ENCODE data around the gene GPR27.

GPR27 gene

GRCh38 chr3:71753701-71754609, at the start of gene GPR27:
GPR27 (plus strand) TSS chr3:71753855; CDS start chr3:71754050, 195 bp downstream.
- DNase-seq (ENCODE audit: low spot score): peak; percentile 85

DNA sequence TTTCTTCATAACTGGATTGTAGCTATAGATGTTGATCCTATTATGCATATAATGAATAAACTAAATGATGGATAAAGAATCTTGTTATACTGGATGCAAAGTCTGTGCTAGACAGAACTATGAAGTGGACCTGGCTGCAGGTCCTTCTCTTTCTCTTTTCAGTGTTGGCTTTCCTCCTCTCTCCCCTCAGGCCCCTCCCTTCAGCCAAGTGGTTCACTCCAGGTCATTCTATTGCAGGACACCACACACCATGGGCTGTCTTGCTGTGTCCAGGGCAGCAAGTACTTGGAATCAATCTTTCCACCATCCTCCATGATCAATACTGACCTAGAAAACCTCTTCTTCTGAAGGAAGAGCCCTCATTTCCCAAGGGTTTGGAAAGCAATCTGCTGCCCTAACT, 48.7 kb upstream of the GPR27 start:
- no peak for DNase-seq (ENCODE audit: low spot score)

- DNase-seq (ENCODE audit: low spot score): no peak
These were observed 48.0 kb upstream of the GPR27 start for GRCh38 chr3:71705681-71706080.

DNA sequence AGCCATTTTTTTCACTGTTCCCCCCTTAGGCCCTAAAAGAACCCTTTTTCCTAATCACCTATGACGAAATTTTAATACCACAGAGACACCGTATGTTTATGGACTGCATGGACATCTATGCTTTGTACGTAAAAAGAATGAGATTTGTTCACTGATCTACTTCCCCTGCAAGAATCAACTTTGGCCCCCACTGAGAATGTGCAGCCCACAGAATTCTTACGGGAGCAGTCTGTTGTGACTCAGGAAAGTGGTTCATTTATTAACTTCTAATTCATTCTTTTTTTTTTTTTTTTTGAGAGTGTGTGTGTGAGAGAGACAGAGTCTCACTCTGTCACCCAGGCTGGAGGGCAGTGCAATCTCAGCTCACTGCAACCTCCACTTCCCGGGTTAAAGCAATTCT, 46.1 kb upstream of the GPR27 start:
- no peak for DNase-seq (ENCODE audit: low spot score)

- no peak for DNase-seq (ENCODE audit: low spot score)
These were observed 45.1 kb upstream of the GPR27 start for GRCh38 chr3:71708476-71709105.

DNA sequence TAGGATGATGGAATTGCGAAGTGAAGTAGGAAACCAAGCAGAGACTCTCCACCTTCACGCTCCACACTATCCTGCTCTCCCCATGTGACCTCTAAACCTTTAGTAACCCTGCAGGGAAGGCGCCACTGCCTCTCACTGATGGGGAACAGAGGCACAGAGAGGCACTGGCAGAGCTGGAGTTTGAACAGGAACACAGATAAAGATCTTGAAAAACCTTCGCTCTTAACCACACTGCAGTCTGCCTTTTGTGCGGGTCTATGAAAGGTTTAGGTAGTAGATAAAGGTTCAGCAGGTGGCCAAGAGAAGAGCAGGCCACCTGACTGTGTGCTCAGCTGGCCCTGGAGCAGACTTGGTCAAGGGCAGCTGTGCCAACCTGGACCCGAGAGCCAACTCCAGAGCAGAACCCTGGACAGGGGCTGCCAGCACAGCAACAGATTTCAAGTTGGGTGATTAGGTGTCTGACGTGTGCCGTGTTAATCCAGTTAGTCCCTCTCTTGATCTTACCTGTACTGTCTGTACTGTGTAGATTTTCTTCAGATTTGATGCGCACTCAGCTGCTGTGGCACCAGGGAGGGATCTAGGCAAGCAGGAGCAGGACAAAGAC, 43.6 kb upstream of the GPR27 start:
- DNase-seq (ENCODE audit: low spot score): no peak

DNA sequence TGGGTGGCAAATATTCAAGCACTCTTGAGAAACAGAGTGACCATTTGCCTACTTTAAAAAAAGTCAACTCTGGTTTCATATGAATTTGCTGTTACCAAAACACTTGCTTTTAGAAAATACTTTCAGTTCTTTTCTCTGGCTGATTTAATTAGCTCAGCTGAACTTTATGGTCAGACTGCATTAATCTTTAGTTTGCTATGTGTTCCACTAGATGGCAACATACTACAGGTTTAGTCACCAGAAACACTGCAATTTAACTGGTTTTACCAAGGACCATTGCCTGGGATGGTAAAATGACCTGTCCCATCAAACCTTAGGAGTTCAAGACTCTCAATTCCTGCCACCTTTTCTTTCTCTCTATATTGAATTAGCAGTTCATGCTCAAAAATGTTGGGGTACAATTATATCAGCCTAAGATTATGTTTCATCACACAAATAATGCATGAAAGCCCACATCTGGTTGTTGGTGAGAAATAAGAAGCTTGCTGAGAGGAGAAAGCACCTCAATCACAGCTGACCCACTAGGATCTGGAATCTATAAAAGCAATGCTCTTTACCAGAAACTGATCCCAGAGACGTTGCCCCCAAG, 42.7 kb upstream of the GPR27 start:
- peak; percentile 65 for DNase-seq (ENCODE audit: low spot score)

- DNase-seq (ENCODE audit: low spot score): no peak
These were observed 40.6 kb upstream of the GPR27 start for GRCh38 chr3:71713041-71713440.

GRCh38 chr3:71714595-71714994, 39.1 kb upstream of the GPR27 start:
- DNase-seq (ENCODE audit: low spot score): no peak

DNA sequence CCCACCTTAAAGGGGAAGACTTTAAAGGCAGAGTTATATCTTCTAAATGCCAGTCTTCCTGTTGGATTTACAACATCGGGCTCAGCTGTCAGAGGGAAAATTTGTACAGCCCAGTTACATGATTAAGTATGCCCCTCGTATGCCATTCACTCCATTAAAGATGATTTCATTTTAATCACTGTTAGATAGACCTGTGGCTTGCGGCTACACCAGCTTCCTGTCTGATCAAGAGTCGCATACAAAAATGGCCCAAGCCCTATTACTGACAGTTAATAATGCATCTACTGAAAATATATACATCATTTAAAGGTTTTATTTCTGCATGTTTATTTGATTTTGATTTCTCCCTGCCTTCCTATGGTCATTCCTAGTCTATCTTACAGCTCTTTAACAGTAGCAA, 35.6 kb upstream of the GPR27 start:
- no peak for DNase-seq (ENCODE audit: low spot score)

- no peak for DNase-seq (ENCODE audit: low spot score)
These were observed 32.7 kb upstream of the GPR27 start for GRCh38 chr3:71721002-71721401.

DNA sequence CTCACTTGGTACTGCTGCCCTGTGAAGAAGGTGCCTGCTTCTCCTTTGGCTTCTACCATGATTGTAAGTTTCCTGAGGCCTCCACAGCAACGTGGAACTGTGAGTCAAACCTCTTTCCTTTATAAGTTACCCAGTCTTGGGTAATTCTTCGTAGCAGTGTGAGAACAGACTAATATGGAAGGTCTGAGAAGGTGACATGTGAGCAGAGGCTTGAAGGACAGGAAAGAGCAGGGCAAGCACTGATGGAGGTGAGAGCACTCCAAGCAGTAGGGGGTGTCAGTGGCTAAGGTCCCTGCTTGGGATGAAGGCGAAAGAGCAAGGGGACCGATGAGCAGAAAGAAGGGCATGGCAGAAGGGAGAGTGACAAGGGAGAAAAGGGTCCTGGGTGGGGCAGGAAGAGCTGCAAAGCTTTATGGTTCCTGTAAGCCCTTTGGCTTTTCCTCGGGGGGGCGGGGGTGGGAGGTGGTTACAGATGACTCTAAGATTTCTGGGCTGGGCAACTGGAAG, 32.0 kb upstream of the GPR27 start:
- no peak for DNase-seq (ENCODE audit: low spot score)

DNA sequence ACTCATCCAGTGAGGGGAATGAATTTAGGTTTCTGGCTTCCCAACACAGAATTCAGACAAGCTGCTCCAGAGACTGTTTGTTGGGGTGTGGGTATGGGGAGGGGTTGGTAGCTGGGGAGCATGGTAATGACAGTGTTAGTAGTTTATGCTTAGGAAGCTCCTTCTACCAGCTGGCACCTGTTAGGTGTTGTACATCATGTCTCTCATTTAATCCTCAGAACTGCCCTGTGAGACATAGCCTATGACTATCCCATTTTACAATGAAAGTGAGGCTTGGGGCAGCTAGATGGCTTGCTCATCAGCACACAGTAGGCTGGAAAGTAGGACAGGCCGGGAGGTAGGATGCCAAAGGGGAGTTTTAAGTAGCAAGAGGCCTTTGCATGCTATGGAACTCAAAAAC, 31.0 kb upstream of the GPR27 start:
- no peak for DNase-seq (ENCODE audit: low spot score)

DNA sequence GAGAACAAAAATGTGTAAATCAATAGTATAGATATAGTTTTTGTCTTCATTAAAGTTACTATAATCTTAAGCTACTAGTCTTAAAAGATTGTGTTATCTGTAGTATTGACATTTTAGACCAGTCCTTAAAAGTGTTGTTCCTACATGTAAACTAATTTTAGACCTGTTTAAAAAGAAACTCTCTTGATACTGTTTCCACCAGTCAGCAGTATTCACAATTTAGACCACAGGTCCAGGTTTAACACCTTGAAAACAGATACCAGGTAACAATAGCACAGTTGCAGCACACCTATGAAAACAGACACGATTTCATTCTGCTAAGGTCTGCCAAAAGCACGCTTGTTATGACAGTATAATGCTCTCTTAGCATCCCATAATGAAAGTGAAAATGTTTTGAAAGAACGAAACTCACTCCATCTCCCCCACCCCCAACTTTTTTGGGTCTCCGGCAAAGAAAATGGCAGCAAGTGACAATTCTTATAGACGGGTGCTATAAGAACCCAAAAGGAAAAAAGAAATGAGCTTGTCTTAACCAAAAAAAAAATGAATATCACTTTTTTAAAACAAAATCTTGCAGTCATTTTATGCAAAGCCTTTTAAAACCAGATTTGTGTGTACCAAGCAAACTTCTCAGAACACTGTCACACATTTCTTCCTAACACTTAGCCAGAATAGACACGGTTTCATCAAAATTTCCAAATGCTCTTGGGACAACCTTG, 30.0 kb upstream of the GPR27 start:
- DNase-seq (ENCODE audit: low spot score): no peak

DNA sequence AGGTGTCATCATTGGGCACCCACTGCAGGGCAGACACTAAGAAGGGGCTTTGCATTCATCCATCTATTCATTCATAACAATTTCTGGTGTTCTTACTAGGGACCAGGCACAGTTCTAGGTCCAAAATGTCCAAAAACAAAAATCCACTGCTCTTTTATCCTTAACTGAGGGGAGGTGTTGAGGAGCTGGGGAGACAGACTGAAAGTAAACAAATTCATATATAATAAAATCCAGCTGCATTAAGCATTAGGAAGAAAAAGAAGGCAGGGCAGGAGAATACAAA, 29.5 kb upstream of the GPR27 start:
- no peak for DNase-seq (ENCODE audit: low spot score)

- peak; percentile 68 for DNase-seq (ENCODE audit: low spot score)
These were observed 28.9 kb upstream of the GPR27 start for GRCh38 chr3:71724584-71725270.

GRCh38 chr3:71725271-71725991, 28.2 kb upstream of the GPR27 start, which contains the start of gene EIF4E3:
EIF4E3 (minus strand) TSS chr3:71725402; CDS start chr3:71725367, 35 bp downstream.
- DNase-seq (ENCODE audit: low spot score): peak; percentile 81

DNA sequence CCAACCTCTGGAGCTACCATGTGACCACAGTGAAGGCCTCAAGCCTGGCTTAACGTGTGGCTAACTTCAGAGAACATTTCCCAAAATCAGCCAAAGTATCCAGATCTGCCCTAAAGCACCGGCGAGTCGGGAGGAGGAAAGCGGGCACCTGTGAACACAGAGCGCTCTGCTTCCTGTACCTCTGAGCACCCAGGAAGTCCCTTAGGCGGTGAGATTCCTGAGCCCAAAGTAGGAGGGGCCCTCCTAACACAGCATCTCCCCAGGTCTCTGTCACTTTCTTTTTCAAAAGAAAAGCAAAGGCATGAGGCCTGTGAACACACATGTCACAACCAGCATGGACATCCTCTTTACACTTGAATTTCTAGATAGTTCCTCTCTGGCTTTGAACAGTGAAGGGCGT, 27.5 kb upstream of the GPR27 start:
- DNase-seq (ENCODE audit: low spot score): no peak

DNA sequence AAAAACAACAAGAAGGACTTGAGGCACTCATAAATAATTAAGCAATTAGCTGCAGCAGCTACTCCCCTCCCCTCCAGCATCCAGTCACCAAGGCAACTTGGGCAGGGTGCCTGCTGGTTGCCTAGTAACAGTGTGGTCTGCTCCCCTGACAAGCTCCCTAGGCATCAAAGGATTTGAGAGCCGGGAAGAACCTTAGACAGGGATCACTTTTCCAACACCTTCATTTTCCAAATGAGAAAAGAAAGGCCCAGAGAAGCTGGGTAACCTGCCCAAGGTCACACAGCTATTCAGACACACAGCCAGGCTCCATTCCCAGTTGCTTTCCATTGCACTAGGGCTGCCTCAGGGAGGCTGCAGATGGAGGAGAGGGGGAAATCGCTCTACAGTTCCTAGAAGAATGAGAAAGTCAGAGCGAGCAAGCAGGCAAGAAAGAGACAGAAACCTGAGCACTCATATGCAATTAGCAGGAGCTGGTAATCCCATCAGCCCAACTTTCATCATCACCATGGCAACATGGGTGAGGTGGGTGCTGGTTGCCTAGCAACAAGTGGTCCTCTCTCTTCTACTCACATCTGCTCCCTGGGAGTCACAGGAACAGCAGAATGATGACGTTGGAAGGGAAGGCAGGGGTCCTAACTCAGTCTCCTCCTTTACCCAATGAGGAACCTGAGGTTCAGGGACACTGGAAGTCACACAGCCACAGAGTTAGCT, 24.9 kb upstream of the GPR27 start:
- peak; percentile 51 for DNase-seq (ENCODE audit: low spot score)

- DNase-seq (ENCODE audit: low spot score): no peak
These were observed 21.0 kb upstream of the GPR27 start for GRCh38 chr3:71732637-71733036.
